Stimulated activated CD4-positive, alpha-beta T cell treated with anti-CD3 and anti-CD28 coated beads, Interleukin-1b, Interleukin-23, amount 100 ng/mL, for 48 hours (primary cell): Measurements from ENCODE around the gene PLA2G6.
A peak's percentile ranks its signal among the peaks of the same experiment; 100 is the strongest.
"Not testable (repeated sequence)": the region's sequence is repeated elsewhere in the genome, so short reads cannot be mapped to it uniquely, and the experiment has no call there.

Source experiments
- DNase-seq: peaks from one replicate; pipeline ENCODE4 v3.0.0-alpha.2; 2020

Gene PLA2G6

DNA sequence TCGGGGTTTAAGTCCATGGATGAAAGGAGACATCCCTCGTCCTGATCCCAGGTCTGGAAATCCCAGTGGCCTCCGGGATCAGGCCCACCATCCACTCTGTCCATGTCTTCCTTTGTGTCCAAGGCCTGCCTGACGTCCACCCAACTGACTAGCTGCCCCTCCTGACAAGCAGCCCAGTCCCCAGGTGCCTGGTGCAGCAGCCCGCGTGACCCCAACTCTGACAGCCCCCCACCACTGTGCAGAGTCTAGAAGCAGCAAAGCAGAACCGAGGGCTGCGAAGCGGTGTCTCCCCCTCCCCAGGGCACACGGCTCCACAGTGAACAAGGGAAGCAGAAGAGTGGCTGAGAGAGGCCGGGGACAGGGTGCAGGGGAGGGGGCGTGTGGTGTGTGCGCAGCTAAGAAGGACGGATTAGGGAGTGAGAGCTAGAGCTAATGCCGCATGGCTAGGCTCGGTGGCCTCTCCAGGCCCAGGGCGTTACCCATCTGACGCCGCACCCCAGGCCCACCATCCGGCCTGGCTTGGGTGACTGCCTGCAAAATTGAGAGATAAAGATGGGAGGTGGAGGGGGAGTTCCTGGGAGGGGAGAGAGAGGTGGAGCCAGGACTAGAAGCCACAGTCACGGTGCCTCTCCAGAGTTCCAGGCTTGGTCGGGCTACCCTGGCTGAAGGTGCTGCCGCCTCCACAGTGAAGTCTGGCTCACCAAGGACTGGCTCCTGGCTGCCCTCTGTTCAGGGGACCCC lies 54.5 kb downstream of the PLA2G6 start:
- no peak for DNase-seq

DNA sequence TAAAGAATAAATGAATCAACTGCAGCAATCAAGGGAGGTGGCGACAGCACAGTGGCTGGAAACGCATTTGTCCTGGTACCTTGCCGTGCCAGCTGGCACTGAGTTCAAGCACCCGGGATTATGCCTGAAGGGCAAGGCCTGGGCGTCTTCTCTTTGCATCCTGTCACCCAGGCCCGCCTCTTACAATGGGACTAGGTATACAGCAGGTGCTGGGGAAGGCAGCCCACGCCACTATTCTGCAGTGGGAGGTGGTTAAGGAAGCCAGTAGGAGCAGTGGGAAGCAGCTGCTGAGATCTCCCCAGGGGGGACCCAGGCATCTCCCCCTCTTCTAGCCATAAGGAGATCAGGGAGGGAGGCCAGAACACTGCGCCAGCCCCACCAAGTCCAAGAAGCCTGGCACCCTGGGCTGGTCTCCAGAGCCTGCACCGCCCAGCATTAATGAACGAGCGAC lies 55.9 kb downstream of the PLA2G6 start:
- no peak for DNase-seq

GRCh38 chr22:38125038-38125610 lies 56.5 kb downstream of the PLA2G6 start:
- DNase-seq = no peak

GRCh38 chr22:38124236-38124974 lies 57.2 kb downstream of the PLA2G6 start:
- DNase-seq = no peak

- no peak for DNase-seq
These were observed 59.0 kb downstream of the PLA2G6 start for GRCh38 chr22:38122616-38123015.

DNA sequence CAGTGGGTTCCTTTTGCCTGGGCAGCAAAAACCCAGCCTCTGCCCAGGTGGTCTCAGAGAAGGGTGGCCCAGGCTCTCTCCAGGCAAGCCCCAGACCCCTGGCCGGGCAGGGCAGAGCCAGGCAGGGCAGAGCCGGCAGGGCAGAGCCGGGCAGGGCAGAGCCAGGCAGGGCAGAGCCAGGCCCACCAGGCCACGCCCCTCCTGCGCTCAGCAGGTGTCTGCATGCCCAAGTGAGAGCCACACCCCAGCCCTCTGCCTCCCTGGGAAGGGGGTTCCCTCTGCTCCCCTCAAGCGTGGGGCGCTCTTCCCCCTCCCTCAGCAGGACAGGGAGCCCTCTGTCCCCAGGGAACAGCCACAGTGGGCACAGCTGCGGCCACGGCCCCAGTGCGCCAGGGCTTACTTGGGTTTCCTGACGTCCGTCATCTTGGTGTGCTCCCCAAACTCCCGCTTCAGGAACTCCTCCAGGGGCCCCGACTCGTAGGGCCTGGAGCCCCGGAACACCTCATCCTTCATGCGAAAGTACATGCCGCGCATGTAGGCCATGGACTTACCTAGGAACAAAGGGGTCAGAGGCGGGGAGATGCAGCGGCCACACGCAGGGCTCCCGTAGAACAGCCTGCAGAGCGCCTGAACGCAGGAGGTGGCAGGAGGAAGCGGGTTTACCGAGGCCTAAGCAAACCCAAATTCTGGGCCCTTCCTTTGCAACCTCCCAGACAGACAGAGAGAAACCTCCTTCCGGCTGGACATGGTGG lies 61.1 kb downstream of the PLA2G6 start:
- DNase-seq = no peak

- not testable (repeated sequence) for DNase-seq
These were observed 62.9 kb downstream of the PLA2G6 start for GRCh38 chr22:38118747-38119146.

- no peak for DNase-seq
These were observed 63.4 kb downstream of the PLA2G6 start for GRCh38 chr22:38118182-38118581.

DNA sequence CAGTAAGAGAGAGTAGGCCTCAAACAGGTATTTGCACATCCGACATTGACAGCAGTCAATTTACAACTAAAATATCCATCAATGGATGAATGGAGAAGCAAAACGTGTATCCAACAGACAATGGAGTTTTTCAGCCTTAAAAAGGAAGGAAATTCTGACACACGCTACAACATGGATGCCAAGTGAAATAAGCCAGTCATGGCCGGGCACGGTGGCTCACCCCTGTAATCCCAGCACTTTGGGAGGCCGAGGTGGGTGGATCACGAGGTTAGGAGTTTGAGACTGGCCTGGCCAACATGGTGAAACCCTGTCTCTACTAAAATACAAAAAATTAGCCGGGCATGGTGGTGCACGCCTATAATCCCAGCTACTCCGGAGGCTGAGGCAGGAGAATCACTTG lies 64.1 kb downstream of the PLA2G6 start:
- not testable (repeated sequence) for DNase-seq

DNA sequence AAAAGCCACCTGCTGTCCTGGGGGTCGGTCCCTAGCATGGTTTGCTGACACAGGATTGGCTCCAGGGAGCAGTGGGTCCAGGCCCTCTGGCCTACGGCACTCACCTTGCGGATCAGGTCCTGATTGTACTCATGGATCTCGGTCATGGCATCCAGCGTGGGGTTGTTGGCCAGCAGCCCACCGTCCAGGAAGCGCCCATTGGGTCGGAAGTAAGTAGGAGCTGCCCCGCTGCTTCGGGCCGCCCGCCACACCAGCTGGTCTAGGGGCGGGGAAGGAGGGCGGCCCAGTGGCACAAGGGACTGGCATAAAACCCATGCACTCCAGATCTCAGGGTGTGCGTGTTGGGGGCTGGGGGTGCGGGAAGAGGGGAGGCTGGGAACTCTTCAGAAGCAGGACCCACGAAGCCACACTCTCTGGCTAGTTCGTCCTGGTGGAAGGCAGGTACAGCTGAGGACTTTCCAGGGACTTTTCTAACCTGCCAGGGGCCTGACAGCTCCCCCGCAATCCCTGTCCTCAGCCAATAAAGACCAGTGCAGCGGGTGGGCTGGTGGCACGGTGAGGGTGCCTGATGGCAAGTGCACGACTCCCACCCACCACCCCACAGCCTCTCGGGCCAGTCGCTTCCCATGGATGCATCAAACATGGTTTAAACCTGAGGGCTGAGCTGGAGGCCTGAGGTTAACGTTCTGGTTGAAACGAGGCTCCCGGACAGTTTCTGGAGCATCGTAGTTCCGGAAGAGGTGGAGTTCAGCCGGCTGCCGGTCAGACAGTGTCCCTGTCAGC lies 66.0 kb downstream of the PLA2G6 start:
- DNase-seq = no peak

GRCh38 chr22:38114484-38115398 lies 66.9 kb downstream of the PLA2G6 start:
- DNase-seq = peak; percentile 72

- no peak for DNase-seq
These were observed 69.2 kb downstream of the PLA2G6 start for GRCh38 chr22:38112381-38112780.

- DNase-seq = no peak
These were observed 69.7 kb downstream of the PLA2G6 start for GRCh38 chr22:38111925-38112355.

DNA sequence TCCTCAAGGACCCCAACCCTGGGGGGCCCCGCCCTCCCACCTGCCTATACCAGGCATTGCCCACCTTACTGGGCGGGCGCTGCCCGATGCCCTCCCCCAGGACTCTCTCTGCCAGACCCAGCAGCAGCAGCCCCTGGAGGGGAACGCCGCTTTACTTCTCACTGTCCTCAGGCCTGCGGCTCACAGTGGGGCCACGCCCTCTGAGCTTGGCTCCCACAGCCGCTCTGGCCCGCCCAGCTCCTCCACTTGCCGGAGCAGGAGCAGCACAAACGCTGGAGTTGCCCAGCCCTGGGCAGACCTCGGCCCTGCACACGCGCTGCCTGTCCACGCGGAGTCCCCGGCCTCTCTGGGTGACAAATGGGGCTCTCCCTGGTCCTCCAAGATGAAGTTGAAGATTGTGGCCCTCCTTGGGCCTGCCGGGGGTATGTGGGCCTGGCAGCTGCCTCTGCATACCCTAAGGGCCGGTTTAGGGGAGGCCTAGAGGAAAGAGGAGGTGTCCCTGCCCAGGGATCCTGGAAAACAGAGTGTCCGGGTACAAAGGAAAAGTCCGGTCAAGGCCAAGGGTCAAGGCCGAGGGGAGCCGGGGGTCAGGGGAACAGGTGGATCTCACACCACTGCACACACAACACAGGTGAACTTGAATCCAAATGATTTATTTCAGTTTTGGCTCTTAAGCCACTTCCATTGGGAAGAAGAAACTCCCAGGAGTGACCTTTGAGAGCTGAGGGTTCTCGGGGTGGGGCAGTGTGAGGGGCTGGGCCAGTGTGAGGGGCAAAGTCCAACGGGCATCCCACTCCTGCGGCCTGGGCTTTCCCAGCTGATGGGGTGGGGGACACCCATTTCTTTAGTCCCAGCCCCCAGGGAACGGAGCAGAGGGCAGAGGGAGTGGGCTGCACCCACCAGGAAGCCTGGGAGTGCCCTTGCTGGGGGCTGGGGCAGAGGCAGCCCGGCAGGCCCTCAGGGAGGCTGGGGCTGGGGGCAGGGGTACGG lies 70.5 kb downstream of the PLA2G6 start:
- DNase-seq = no peak

DNA sequence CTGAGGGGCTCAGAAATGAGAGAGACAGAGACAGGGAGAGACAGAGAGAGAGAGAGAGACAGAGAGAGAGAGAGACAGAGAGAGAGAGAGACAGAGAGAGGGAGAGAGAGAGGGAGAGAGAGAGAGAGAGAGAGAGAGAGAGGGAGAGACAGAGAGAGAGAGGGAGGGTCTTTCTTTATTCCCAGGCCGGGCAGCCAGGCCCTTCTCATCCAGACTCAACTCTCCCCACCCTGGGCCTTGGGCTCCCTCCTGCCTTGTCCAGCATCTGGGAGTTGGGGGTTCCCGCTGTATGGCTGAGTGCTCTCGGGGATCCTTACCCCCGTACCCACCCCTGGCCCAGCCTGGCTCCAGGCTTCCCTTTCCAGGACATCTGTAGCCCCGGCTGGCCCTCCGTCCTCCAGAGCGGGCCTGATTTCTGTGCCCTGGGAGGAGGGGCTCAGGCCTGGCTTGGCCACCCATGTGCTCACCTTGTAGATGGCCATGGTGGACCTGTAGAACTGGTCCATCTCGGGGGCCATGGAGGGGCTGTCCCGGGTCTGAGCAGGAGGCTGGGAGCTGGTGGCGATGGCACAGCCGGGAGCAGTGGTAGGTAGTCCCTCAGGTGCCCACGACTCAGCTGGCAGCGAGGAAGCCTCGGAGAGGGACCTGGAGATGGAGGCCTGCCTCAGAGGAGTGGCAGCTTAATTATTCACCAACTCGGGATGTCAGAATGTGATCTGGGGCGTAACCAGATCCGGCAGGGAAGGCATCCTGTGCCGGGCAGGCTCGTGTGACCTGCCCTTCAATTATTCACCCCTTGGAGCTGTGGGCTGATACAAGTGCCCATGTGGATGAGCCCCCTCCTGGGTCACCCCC lies 71.4 kb downstream of the PLA2G6 start, which contains the start of gene BAIAP2L2:
Gene BAIAP2L2 (minus strand): TSS at position 677 of the 855 bp plus-strand sequence. CDS start 159 bp downstream, at position 518.
- no peak for DNase-seq

GRCh38 chr22:38109371-38110001 lies 72.1 kb downstream of the PLA2G6 start:
- DNase-seq = no peak

DNA sequence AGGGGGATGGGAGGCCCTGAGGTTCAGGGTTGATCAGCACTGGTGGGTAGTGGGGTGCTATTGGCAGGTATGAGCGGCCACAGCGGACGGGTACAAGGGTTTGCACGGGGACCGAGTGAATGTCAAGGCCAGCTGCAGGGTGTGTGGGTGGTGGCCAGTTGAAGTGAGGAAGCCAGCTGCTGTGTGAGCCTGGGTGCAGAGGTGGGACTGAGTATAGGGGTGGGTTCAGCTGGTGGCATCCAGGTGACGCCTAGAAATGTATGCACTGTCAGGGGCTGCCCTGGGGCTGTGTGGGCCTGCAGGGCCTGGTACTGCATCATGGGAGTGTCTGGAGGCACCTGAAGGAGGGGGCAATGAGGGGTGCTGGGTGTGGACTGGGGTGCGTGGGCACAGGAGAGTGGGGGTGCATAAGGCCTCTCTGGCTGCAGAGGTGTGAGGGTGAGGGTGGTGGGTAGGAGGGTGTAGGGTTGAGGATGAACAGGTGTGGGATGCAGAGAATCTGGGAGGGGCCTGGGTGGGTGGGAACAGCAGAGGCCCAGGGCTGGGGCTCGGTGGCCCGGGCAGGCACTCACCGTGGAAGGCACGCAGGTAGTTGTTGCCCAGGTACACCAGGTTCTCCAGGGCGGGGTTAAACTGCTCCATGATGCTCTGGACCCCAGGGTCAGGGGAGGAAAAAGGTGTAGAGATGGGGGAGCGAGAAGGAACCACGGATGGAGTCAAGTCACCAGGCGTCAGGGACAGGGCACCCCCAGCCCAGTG lies 72.9 kb downstream of the PLA2G6 start:
- no peak for DNase-seq
